H1 (cell line): ENCODE measurements around the gene CTDNEP1. TPM values are rescaled to one million over a fixed set of nuclear protein-coding genes. Genes with fewer than 3 reads are reported as not detected.
A peak's percentile ranks its signal among the peaks of the same experiment; 100 is the strongest.

ENCODE experiments used
- ATF2 ChIP-seq: IDR thresholded peaks from 2 replicates; pipeline ENCODE4 v1.6.1; 2012; ENCODE audit warnings: low read length, inconsistent platforms
- CHD2 ChIP-seq: IDR thresholded peaks from 2 replicates; pipeline ENCODE4 v1.6.1; 2012; ENCODE audit warnings: low read length, improper control_type of control experiment
- CHD7 ChIP-seq: fragments of 300-600 bp; sonication (generic); IDR thresholded peaks from 2 replicates; pipeline ENCODE4 v1.7.1; 2012; ENCODE audit warnings: low read length, moderate library complexity, mild to moderate bottlenecking, inconsistent platforms; ENCODE audit not compliant: insufficient replicate concordance
- EGR1 ChIP-seq: IDR thresholded peaks from 2 replicates; pipeline ENCODE4 v1.6.1; 2011; ENCODE audit warnings: low read depth, low read length, borderline replicate concordance
- RBBP5 ChIP-seq: IDR thresholded peaks from 2 replicates; pipeline ENCODE4 v1.7.1; 2012; ENCODE audit warnings: low read depth, mild to moderate bottlenecking, inconsistent platforms, low read length, moderate library complexity, borderline replicate concordance
- SUZ12 ChIP-seq: fragments of 200-600 bp; sonication (generic); IDR thresholded peaks from 2 replicates; pipeline ENCODE4 v1.6.1; 2012; ENCODE audit warnings: mild to moderate bottlenecking, inconsistent platforms, low read length, moderate library complexity, mixed read lengths
- polyA plus RNA-seq, 7 experiments: library from polyadenylated mRNA; depleted of rRNA in 3 of 7; stranded (reverse) in 5 of 7; unstranded in 2 of 7; fragments of >200 nt in 5 of 7; fragments of 200-250 nt in 2 of 7; gene quantifications; 1 replicate in 5 of 7; 2 replicates in 1 of 7; 4 replicates in 1 of 7; pipeline versions ENCODE4 v1.2.1 to v1.2.3, GENCODE V29; 2011 to 2013; ENCODE audit warnings: missing spikeins in 2 of 7, mixed read lengths in 2 of 7
- total RNA-seq: library from RNA; stranded (reverse); fragmentation: NEBNext Ultra II Directional; extraction: Animal tissue kit (Norgen Biotek cat#: 25700); gene quantifications from 2 replicates; pipeline ENCODE4 v1.2.1, GENCODE V29; 2021

The CTDNEP1 gene
- total and polyA plus RNA-seq, 2 of the 8 experiments (the other 6 are each of a cell fraction or from before 2014, with no cell fraction given): 114 to 123 TPM

DNA sequence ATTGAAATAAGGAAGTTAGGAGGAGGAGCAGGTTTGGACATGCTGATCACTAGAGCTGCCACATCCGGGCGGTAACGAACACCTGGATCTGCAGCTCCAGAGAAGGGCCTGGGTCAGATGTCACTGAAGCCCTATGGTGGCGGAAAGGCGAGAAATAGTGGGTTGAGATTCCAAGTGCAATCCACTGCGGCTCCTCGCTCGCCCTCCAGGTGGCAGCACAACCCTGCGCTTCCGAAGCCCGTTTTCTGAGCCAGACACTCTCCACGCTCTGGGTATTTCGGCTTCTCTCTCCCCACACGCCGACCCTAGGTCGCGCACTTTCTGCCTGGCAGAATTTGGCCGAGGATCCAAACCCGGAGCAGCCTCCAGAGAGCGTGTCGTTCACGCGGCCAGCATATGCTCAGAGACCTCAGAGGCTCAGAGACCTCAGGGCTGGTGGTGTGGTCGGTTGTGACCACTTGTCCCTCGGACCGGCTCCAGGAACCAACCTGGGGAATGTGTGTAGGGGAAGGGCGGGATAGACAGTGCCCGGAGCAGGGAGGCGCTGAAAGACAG lies 29.1 kb upstream of the CTDNEP1 start (continued):
- no peak for TF ChIP-seq CHD7
- peak; percentile 88; the same call in 1 of the 2 replicates for TF ChIP-seq ATF2
- TF ChIP-seq EGR1: no peak
- peak; percentile 61; the same call in 1 of the 2 replicates for TF ChIP-seq CHD2
- TF ChIP-seq RBBP5: no peak
- no peak for TF ChIP-seq SUZ12
